ENCODE measurements around the gene EPHA4. TPM values are rescaled to one million over a fixed set of nuclear protein-coding genes. Genes with fewer than 3 reads are reported as not detected.

EPHA4 gene
- total and polyA plus RNA-seq, 7 experiments from 2014 or later, result 8.3 to 42.8 (median 25.3) TPM

DNA sequence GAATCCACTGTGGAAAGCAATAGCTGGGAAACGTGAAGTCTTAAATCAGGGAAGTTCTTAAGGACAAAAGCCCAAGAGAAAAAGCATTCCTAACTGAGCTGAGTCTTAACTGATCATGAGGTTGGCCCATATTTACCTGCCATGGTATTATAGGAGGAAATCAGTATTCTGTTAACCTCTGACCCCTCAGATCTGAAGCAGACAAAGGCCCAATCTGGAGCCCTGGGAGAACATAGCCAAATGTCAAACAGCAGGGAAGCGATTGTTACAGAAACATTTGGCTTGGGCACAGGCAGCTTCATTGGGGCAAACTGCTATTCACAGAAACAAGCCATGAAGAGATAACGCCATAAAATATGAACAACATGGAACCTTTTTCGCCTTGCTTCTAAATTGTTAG, 18.8 kb downstream of the EPHA4 start:
- ChIA-PET POLR2A (interaction anchor here (0.6 kb wide), 1 partner anchor 120 kb away, joined by 4 read pairs; no protein-coding TSS in a partner anchor), CTCF (interaction anchor here (0.7 kb wide), 1 partner anchor 301 kb away, joined by 5 read pairs; no protein-coding TSS in a partner anchor)
- H3K36me3 Mint-ChIP-seq, result peaks cover 0 to 8% (median 0%) of the 10 kb centered on the region in 5 donors

DNA sequence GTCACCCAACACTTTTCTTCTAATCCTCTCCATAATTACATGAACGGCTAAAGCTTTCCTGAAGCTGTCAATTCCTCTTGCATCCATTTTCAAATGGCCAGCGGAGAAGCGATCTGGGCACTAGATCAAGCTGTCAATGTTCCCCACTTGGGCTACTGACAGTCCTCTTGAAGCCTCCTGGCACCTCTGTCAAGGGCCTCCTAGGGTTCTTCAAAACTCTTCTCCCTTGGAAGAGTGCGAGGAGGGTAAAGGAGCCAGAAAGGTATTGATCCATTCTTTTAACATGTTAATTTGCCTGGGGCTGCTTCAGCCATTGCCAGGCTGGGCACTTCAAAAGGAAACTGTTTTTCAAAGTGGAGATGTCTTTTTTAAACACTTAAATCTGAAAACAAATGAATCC, 19.8 kb downstream of the EPHA4 start:
- H3K27me3 Mint-ChIP-seq, result peaks cover 0 to 11% (median 0%) of the 10 kb centered on the region in 5 donors
- ChIA-PET POLR2A (no interaction called here), CTCF (no interaction called here)
- intact Hi-C loops (cut with micrococcal nuclease), result no loop called here
- H3K27ac ChIP-seq (ENCODE audit: low read depth, low read length), result no peak overlapping the region
- no peaks in the 10 kb centered on the region for H3K9me3 ChIP-seq (ENCODE audit: control insufficient read depth in 2 of 3, low read length in 3 of 3)
- H3K36me3 Mint-ChIP-seq, result peaks cover 0 to 9% (median 6%) of the 10 kb centered on the region in 5 donors
- DNase-seq (no peak), ATAC-seq (no peak)
- peak overlapping the region in 1 of 9 donors; percentile 41 for H3K27ac Mint-ChIP-seq
- peaks cover 4 to 38% (median 28%) of the 10 kb centered on the region in 7 donors for H3K4me1 Mint-ChIP-seq
- H3K4me3 Mint-ChIP-seq, result no peak overlapping the region
- H3K36me3 ChIP-seq (ENCODE audit: control insufficient read depth in 2 of 3, insufficient read depth in 3 of 3, low read length in 3 of 3), result no peaks in the 10 kb centered on the region
- peaks cover 7% of the 10 kb centered on the region in 2 donors for H3K4me1 ChIP-seq (ENCODE audit: control insufficient read depth in 2 of 2, insufficient read depth in 2 of 2, low read length in 2 of 2)
- no peaks in the 10 kb centered on the region for H3K27me3 ChIP-seq (ENCODE audit: control insufficient read depth in 2 of 2, insufficient read depth in 2 of 2, low read length in 2 of 2)
- H3K4me3 ChIP-seq (ENCODE audit: low read length), result no peak overlapping the region
- peaks cover 0 to 3% (median 0%) of the 10 kb centered on the region in 11 donors for H3K9me3 Mint-ChIP-seq

More for the DNA sequence above, 18.8 kb downstream of the EPHA4 start:
- Histone ChIP-seq H3K4me3 (ENCODE audit: low read length) (no peak overlapping the region), H3K27ac (ENCODE audit: low read depth, low read length) (no peak overlapping the region), H3K27me3 (ENCODE audit: control insufficient read depth in 2 of 2, insufficient read depth in 2 of 2, low read length in 2 of 2) (no peaks in the 10 kb centered on the region), H3K36me3 (ENCODE audit: control insufficient read depth in 2 of 3, insufficient read depth in 3 of 3, low read length in 3 of 3) (no peaks in the 10 kb centered on the region), H3K9me3 (ENCODE audit: control insufficient read depth in 2 of 3, low read length in 3 of 3) (no peaks in the 10 kb centered on the region), H3K4me1 (ENCODE audit: control insufficient read depth in 2 of 2, insufficient read depth in 2 of 2, low read length in 2 of 2) (peaks cover 7% of the 10 kb centered on the region in 2 donors)
- no peak overlapping the region for H3K4me3 Mint-ChIP-seq
- H3K27me3 Mint-ChIP-seq, result peaks cover 0 to 15% (median 0%) of the 10 kb centered on the region in 5 donors
- intact Hi-C loops (cut with micrococcal nuclease), result no loop called here
- DNase-seq (no peak), ATAC-seq (no peak)
- no peak overlapping the region for H3K27ac Mint-ChIP-seq
- peaks cover 0 to 2% (median 0%) of the 10 kb centered on the region in 11 donors for H3K9me3 Mint-ChIP-seq
- H3K4me1 Mint-ChIP-seq, result peaks cover 4 to 40% (median 30%) of the 10 kb centered on the region in 7 donors

DNA sequence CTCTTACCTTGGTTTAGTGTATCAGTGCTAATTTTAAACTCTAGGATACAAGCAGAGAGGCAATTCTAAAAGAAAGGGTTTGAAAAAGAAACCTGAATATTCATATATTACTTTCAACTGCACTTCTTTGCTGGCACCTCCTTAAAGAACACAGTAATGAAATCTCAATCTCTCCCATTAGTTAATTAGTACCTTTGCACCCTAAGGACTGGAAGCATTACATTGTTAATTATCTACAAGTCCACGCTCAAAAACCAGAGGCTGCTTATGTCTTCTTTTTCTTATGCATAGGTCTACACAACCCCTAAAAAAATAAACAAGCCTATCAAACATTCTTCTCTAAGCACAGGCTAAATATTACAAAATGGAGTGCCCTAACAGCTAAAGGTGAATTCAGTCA, 20.2 kb downstream of the EPHA4 start:
- ChIA-PET POLR2A (no interaction called here), CTCF (no interaction called here)
- Mint-ChIP-seq H3K27me3 (peaks cover 0 to 11% (median 0%) of the 10 kb centered on the region in 5 donors), H3K9me3 (peaks cover 0 to 3% (median 0%) of the 10 kb centered on the region in 11 donors), H3K36me3 (peaks cover 0 to 9% (median 6%) of the 10 kb centered on the region in 5 donors), H3K4me1 (peaks cover 4 to 42% (median 28%) of the 10 kb centered on the region in 7 donors), H3K27ac (no peak overlapping the region), H3K4me3 (no peak overlapping the region)
- intact Hi-C loops (cut with micrococcal nuclease), result loop anchor here in 1 of 2 donors (2.0 kb wide), 1 partner anchor 17 kb away; no protein-coding TSS in a partner anchor
- H3K9me3 ChIP-seq (ENCODE audit: control insufficient read depth in 2 of 3, low read length in 3 of 3), result no peaks in the 10 kb centered on the region
- H3K4me1 ChIP-seq (ENCODE audit: control insufficient read depth in 2 of 2, insufficient read depth in 2 of 2, low read length in 2 of 2), result peaks cover 7 to 9% of the 10 kb centered on the region in 2 donors
- DNase-seq, result no peak
- no peaks in the 10 kb centered on the region for H3K27me3 ChIP-seq (ENCODE audit: control insufficient read depth in 2 of 2, insufficient read depth in 2 of 2, low read length in 2 of 2)
- no peak overlapping the region for H3K27ac ChIP-seq (ENCODE audit: low read depth, low read length)
- H3K4me3 ChIP-seq (ENCODE audit: low read length), result no peak overlapping the region
- no peaks in the 10 kb centered on the region for H3K36me3 ChIP-seq (ENCODE audit: control insufficient read depth in 2 of 3, insufficient read depth in 3 of 3, low read length in 3 of 3)
- no peak for ATAC-seq

DNA sequence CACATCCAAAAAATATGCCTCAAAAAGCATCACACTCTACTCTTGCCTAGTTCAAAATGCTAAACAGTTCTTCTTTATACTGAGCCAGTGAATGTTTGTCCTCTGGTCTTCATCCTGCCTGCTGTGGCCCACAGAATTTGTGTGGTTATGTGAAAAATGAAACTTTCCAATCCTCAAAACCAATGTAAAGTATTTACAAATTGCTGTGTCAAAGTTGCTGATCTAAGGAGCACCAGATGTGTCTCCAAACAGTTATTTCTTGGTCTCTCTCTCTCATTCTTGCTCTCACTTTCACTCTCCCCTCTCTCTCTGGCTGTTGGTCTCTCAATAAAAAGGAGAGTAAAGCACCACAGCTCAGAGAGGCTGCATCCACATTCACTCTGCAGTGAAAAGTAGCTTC, 23.0 kb downstream of the EPHA4 start:
- ATAC-seq (no peak), DNase-seq (no peak)
- intact Hi-C loops (cut with micrococcal nuclease), result loop anchor here in 1 of 2 donors (2.0 kb wide), 1 partner anchor 28 kb away; no protein-coding TSS in a partner anchor
- H3K27me3 ChIP-seq (ENCODE audit: control insufficient read depth in 2 of 2, insufficient read depth in 2 of 2, low read length in 2 of 2), result no peaks in the 10 kb centered on the region
- CTCF ChIA-PET, result no interaction called here
- H3K36me3 Mint-ChIP-seq, result peaks cover 0 to 13% (median 6%) of the 10 kb centered on the region in 5 donors
- POLR2A ChIA-PET, result no interaction called here
- peaks cover 0 to 7% of the 10 kb centered on the region in 2 donors for H3K4me1 ChIP-seq (ENCODE audit: control insufficient read depth in 2 of 2, insufficient read depth in 2 of 2, low read length in 2 of 2)
- H3K36me3 ChIP-seq (ENCODE audit: control insufficient read depth in 2 of 3, insufficient read depth in 3 of 3, low read length in 3 of 3), result no peaks in the 10 kb centered on the region
- peaks cover 0 to 11% (median 0%) of the 10 kb centered on the region in 5 donors for H3K27me3 Mint-ChIP-seq
- no peaks in the 10 kb centered on the region for H3K9me3 ChIP-seq (ENCODE audit: control insufficient read depth in 2 of 3, low read length in 3 of 3)
- peak overlapping the region in 1 of 10 donors; percentile 62 for H3K4me3 Mint-ChIP-seq
- H3K27ac ChIP-seq (ENCODE audit: low read depth, low read length), result no peak overlapping the region
- H3K9me3 Mint-ChIP-seq, result peaks cover 0 to 3% (median 0%) of the 10 kb centered on the region in 11 donors
- peak overlapping the region in 2 of 9 donors; percentile 17 to 78 for H3K27ac Mint-ChIP-seq
- peaks cover 0 to 28% (median 17%) of the 10 kb centered on the region in 7 donors for H3K4me1 Mint-ChIP-seq
- no peak overlapping the region for H3K4me3 ChIP-seq (ENCODE audit: low read length)

DNA sequence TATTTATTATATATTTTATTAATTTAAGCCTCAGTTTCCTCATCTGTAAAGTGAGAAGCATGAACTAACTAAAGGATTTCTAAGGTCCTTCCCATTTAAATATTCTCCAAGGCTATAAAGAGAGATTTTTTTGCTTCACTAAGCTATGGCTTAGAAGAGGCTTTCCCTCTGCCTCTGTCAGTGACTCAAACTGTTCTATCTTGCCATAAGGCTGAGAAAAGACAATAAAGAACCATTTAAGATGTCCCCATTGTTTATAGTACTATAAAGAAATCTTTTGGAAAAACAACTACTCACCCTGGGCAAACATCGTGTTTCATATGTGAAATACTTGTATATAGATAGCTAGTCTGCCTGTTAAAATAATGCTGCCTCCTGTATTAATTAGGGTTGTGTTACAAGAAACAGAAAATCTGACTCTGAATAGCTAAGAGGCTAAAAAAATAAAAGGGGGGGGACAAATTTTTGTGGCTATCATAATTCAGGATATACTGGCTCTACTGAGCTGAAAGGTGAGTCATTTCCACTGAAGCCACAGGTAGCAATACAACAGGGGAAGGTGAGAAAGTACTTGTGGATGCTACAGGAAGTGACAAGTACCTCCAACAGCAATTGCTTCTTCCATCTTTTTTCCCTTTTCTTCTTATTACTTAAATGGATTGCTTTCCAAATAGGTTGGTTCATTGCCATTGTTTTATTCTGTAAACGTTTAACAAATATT, 25.4 kb downstream of the EPHA4 start:
- no peak overlapping the region for H3K4me3 ChIP-seq (ENCODE audit: low read length)
- H3K9me3 ChIP-seq (ENCODE audit: control insufficient read depth in 2 of 3, low read length in 3 of 3), result no peaks in the 10 kb centered on the region
- DNase-seq (no peak), ATAC-seq (no peak)
- H3K36me3 ChIP-seq (ENCODE audit: control insufficient read depth in 2 of 3, insufficient read depth in 3 of 3, low read length in 3 of 3), result no peaks in the 10 kb centered on the region
- CTCF ChIA-PET, result no interaction called here
- peaks cover 0 to 20% (median 12%) of the 10 kb centered on the region in 7 donors for H3K4me1 Mint-ChIP-seq
- no peaks in the 10 kb centered on the region for H3K27me3 ChIP-seq (ENCODE audit: control insufficient read depth in 2 of 2, insufficient read depth in 2 of 2, low read length in 2 of 2)
- H3K27ac ChIP-seq (ENCODE audit: low read depth, low read length), result no peak overlapping the region
- H3K36me3 Mint-ChIP-seq, result peaks cover 0 to 15% (median 5%) of the 10 kb centered on the region in 5 donors
- peak overlapping the region in 1 of 9 donors; percentile 19 for H3K27ac Mint-ChIP-seq
- H3K4me1 ChIP-seq (ENCODE audit: control insufficient read depth in 2 of 2, insufficient read depth in 2 of 2, low read length in 2 of 2), result peaks cover 0 to 7% of the 10 kb centered on the region in 2 donors
- H3K4me3 Mint-ChIP-seq, result no peak overlapping the region
- peaks cover 0 to 3% (median 0%) of the 10 kb centered on the region in 11 donors for H3K9me3 Mint-ChIP-seq
- peaks cover 0 to 7% (median 0%) of the 10 kb centered on the region in 5 donors for H3K27me3 Mint-ChIP-seq
- intact Hi-C loops (cut with micrococcal nuclease), result no loop called here
- POLR2A ChIA-PET, result no interaction called here

DNA sequence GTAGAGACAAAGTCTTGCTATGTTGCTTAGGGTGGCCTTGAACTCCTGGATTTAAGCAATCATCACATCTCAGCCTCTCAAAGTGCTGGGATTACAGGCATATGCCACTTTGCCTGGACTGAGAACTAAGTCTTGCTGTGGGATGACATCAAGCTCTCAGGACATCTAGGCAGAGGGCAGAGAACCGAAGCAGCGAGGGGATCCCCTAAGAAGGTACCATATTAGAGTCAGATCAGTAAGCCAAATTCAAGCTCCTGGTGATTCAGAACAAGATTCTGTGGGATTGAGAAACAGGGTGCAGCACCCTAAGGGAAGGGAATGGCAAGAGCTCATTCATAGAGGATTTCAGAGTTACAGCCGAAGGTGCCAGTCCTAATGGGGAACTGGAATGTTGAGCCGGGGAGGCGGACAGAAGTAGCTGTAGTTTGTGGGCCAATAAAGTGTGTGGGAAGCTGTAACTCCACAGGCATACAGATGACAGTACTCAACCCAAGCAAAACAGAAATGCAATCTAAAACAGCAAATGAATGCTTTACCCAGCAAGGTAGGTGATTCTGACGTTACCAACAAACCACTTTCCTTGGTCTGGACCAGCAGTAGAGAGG, 30.9 kb downstream of the EPHA4 start:
- no peak for ATAC-seq

More for the DNA sequence above, 30.9 kb downstream of the EPHA4 start:
- Histone ChIP-seq H3K36me3 (ENCODE audit: control insufficient read depth in 2 of 3, insufficient read depth in 3 of 3, low read length in 3 of 3) (no peaks in the 10 kb centered on the region), H3K9me3 (ENCODE audit: control insufficient read depth in 2 of 3, low read length in 3 of 3) (no peaks in the 10 kb centered on the region), H3K4me3 (ENCODE audit: low read length) (no peak overlapping the region), H3K4me1 (ENCODE audit: control insufficient read depth in 2 of 2, insufficient read depth in 2 of 2, low read length in 2 of 2) (no peaks in the 10 kb centered on the region), H3K27ac (ENCODE audit: low read depth, low read length) (no peak overlapping the region), H3K27me3 (ENCODE audit: control insufficient read depth in 2 of 2, insufficient read depth in 2 of 2, low read length in 2 of 2) (no peaks in the 10 kb centered on the region)
- Mint-ChIP-seq H3K36me3 (peaks cover 0 to 15% (median 0%) of the 10 kb centered on the region in 5 donors), H3K27me3 (peaks cover 0 to 29% (median 4%) of the 10 kb centered on the region in 5 donors), H3K4me1 (peaks cover 0 to 8% (median 0%) of the 10 kb centered on the region in 7 donors), H3K27ac (peak overlapping the region in 1 of 9 donors; percentile 1), H3K4me3 (no peak overlapping the region), H3K9me3 (peaks cover 0 to 4% (median 0%) of the 10 kb centered on the region in 11 donors)
- ChIA-PET POLR2A (interaction anchor here (1.1 kb wide), 1 partner anchor 14 kb away, joined by 3 read pairs; no protein-coding TSS in a partner anchor), CTCF (no interaction called here)
- intact Hi-C loops (cut with micrococcal nuclease), result no loop called here
- DNase-seq, result no peak
